ENCODE measurements around the gene CINP. TPM values are rescaled to one million over a fixed set of nuclear protein-coding genes. Genes with fewer than 3 reads are reported as not detected.

Gene CINP
- total and polyA plus RNA-seq, 2 of the 13 experiments (the other 11 are each of a cell fraction or from before 2014, with no cell fraction given), result 32.8 to 42.8 TPM

DNA sequence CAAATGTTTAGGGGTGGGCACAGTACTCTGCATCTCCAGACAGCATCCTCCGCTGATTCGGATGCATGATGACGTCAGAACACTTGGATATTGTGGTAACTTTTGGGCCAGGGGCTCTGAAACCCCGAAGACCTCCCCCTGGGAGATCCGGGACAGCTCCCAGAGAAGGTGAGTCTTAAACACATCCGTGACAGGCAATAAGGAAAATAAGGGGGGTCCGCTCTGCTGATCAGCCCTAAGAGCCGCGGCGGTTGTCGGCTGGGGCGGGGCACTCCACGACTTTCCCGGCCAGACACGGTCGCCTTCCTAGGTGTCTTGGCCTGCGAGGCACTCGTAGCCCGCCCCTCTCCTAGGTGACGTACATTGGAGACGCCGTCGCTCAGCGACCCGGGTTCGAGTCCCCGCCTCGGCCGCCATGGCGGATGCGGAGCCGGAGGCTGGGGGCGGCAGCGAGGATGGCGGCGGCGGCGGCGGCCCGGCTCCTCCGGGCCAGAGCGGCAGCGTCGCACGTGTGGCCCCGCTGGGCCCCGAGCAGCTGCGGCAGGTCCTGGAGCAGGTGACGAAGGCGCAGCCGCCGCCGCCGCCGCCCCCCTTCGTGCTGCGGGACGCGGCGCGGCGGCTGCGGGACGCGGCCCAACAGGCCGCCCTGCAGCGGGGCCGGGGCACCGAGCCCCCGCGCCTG, 43.2 kb downstream of the CINP start, which contains the start of gene ZNF839 (continued):
- TF ChIP-seq, protein P1, sequence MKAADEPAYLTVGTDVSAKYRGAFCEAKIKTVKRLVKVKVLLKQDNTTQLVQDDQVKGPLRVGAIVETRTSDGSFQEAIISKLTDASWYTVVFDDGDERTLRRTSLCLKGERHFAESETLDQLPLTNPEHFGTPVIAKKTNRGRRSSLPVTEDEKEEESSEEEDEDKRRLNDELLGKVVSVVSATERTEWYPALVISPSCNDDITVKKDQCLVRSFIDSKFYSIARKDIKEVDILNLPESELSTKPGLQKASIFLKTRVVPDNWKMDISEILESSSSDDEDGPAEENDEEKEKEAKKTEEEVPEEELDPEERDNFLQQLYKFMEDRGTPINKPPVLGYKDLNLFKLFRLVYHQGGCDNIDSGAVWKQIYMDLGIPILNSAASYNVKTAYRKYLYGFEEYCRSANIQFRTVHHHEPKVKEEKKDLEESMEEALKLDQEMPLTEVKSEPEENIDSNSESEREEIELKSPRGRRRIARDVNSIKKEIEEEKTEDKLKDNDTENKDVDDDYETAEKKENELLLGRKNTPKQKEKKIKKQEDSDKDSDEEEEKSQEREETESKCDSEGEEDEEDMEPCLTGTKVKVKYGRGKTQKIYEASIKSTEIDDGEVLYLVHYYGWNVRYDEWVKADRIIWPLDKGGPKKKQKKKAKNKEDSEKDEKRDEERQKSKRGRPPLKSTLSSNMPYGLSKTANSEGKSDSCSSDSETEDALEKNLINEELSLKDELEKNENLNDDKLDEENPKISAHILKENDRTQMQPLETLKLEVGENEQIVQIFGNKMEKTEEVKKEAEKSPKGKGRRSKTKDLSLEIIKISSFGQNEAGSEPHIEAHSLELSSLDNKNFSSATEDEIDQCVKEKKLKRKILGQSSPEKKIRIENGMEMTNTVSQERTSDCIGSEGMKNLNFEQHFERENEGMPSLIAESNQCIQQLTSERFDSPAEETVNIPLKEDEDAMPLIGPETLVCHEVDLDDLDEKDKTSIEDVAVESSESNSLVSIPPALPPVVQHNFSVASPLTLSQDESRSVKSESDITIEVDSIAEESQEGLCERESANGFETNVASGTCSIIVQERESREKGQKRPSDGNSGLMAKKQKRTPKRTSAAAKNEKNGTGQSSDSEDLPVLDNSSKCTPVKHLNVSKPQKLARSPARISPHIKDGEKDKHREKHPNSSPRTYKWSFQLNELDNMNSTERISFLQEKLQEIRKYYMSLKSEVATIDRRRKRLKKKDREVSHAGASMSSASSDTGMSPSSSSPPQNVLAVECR (CRISPR knock-in tag; IDR thresholded peaks at IDR 0.05; ENCODE audit: borderline replicate concordance), result peak; percentile 59; the same call in 1 of the 2 replicates
- TF ChIP-seq KDM4B (CRISPR knock-in tag; IDR thresholded peaks at IDR 0.05) (no peak), CREB1 (IDR thresholded peaks at IDR 0.05) (peak; percentile 97), CREB1 (CRISPR knock-in tag; IDR thresholded peaks at IDR 0.05) (peak; percentile 93), CEBPG (CRISPR knock-in tag; IDR thresholded peaks at IDR 0.05) (no peak), MXI1 (IDR thresholded peaks at IDR 0.05; ENCODE audit: borderline replicate concordance, low read depth, low read length) (0 out of 3 replicates have a peak, but pooled peaks have one; percentile 49)
- TF ChIP-seq, protein P2, sequence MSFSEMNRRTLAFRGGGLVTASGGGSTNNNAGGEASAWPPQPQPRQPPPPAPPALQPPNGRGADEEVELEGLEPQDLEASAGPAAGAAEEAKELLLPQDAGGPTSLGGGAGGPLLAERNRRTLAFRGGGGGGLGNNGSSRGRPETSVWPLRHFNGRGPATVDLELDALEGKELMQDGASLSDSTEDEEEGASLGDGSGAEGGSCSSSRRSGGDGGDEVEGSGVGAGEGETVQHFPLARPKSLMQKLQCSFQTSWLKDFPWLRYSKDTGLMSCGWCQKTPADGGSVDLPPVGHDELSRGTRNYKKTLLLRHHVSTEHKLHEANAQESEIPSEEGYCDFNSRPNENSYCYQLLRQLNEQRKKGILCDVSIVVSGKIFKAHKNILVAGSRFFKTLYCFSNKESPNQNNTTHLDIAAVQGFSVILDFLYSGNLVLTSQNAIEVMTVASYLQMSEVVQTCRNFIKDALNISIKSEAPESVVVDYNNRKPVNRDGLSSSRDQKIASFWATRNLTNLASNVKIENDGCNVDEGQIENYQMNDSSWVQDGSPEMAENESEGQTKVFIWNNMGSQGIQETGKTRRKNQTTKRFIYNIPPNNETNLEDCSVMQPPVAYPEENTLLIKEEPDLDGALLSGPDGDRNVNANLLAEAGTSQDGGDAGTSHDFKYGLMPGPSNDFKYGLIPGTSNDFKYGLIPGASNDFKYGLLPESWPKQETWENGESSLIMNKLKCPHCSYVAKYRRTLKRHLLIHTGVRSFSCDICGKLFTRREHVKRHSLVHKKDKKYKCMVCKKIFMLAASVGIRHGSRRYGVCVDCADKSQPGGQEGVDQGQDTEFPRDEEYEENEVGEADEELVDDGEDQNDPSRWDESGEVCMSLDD (CRISPR knock-in tag; IDR thresholded peaks at IDR 0.05; ENCODE audit: borderline replicate concordance), result no peak
- TF ChIP-seq, protein P3, sequence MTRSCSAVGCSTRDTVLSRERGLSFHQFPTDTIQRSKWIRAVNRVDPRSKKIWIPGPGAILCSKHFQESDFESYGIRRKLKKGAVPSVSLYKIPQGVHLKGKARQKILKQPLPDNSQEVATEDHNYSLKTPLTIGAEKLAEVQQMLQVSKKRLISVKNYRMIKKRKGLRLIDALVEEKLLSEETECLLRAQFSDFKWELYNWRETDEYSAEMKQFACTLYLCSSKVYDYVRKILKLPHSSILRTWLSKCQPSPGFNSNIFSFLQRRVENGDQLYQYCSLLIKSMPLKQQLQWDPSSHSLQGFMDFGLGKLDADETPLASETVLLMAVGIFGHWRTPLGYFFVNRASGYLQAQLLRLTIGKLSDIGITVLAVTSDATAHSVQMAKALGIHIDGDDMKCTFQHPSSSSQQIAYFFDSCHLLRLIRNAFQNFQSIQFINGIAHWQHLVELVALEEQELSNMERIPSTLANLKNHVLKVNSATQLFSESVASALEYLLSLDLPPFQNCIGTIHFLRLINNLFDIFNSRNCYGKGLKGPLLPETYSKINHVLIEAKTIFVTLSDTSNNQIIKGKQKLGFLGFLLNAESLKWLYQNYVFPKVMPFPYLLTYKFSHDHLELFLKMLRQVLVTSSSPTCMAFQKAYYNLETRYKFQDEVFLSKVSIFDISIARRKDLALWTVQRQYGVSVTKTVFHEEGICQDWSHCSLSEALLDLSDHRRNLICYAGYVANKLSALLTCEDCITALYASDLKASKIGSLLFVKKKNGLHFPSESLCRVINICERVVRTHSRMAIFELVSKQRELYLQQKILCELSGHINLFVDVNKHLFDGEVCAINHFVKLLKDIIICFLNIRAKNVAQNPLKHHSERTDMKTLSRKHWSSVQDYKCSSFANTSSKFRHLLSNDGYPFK (CRISPR knock-in tag; IDR thresholded peaks at IDR 0.05; ENCODE audit: borderline replicate concordance), result peak; percentile 85
- TF ChIP-seq, protein P4, sequence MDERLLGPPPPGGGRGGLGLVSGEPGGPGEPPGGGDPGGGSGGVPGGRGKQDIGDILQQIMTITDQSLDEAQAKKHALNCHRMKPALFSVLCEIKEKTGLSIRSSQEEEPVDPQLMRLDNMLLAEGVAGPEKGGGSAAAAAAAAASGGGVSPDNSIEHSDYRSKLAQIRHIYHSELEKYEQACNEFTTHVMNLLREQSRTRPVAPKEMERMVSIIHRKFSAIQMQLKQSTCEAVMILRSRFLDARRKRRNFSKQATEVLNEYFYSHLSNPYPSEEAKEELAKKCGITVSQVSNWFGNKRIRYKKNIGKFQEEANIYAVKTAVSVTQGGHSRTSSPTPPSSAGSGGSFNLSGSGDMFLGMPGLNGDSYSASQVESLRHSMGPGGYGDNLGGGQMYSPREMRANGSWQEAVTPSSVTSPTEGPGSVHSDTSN (CRISPR knock-in tag; IDR thresholded peaks at IDR 0.05), result no peak
- TF ChIP-seq, protein P5, sequence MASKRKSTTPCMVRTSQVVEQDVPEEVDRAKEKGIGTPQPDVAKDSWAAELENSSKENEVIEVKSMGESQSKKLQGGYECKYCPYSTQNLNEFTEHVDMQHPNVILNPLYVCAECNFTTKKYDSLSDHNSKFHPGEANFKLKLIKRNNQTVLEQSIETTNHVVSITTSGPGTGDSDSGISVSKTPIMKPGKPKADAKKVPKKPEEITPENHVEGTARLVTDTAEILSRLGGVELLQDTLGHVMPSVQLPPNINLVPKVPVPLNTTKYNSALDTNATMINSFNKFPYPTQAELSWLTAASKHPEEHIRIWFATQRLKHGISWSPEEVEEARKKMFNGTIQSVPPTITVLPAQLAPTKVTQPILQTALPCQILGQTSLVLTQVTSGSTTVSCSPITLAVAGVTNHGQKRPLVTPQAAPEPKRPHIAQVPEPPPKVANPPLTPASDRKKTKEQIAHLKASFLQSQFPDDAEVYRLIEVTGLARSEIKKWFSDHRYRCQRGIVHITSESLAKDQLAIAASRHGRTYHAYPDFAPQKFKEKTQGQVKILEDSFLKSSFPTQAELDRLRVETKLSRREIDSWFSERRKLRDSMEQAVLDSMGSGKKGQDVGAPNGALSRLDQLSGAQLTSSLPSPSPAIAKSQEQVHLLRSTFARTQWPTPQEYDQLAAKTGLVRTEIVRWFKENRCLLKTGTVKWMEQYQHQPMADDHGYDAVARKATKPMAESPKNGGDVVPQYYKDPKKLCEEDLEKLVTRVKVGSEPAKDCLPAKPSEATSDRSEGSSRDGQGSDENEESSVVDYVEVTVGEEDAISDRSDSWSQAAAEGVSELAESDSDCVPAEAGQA (IDR thresholded peaks at IDR 0.05; ENCODE audit: low read depth), result peak; percentile 86
- TF ChIP-seq, protein P5 (CRISPR knock-in tag; IDR thresholded peaks at IDR 0.05; ENCODE audit: borderline replicate concordance), result no peak
